ENCODE data around the gene ACTR5. TPM values are rescaled to one million over a fixed set of nuclear protein-coding genes. Genes with fewer than 3 reads are reported as not detected.

Gene ACTR5
- total RNA-seq, 1 donor from 2014 or later, result 13.7 TPM

GRCh38 chr20:38731738-38732113 is 16.5 kb upstream of the ACTR5 start:
- Mint-ChIP-seq H3K27me3 (peaks cover 86% of the 10 kb centered on the region), H3K4me3 (peak overlapping the region; percentile 20), H3K4me1 (peaks cover 49% of the 10 kb centered on the region), H3K9me3 (no peaks in the 10 kb centered on the region), H3K36me3 (ENCODE audit: low read depth) (no peaks in the 10 kb centered on the region), H3K27ac (no peak overlapping the region)
- DNase-seq, result no peak
- TF ChIP-seq, protein P1, sequence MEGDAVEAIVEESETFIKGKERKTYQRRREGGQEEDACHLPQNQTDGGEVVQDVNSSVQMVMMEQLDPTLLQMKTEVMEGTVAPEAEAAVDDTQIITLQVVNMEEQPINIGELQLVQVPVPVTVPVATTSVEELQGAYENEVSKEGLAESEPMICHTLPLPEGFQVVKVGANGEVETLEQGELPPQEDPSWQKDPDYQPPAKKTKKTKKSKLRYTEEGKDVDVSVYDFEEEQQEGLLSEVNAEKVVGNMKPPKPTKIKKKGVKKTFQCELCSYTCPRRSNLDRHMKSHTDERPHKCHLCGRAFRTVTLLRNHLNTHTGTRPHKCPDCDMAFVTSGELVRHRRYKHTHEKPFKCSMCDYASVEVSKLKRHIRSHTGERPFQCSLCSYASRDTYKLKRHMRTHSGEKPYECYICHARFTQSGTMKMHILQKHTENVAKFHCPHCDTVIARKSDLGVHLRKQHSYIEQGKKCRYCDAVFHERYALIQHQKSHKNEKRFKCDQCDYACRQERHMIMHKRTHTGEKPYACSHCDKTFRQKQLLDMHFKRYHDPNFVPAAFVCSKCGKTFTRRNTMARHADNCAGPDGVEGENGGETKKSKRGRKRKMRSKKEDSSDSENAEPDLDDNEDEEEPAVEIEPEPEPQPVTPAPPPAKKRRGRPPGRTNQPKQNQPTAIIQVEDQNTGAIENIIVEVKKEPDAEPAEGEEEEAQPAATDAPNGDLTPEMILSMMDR (IDR thresholded peaks at IDR 0.05), result peak; percentile 8
- ChIA-PET CTCF (interaction anchor here (0.6 to 1.8 kb wide), 3 partner anchors 17 to 477 kb away, joined by 4 to 8 read pairs (median 4); partner anchors contain the start of gene ACTR5), POLR2A (no interaction called here)
- no peak for ATAC-seq (ENCODE audit: low read depth)
- intact Hi-C loops (cut with micrococcal nuclease), result loop anchor here (1.0 to 5.0 kb wide), 5 partner anchors 17 to 161 kb away; partner anchors contain the start of genes ACTR5 and PPP1R16B

GRCh38 chr20:38732981-38733380 is 15.3 kb upstream of the ACTR5 start:
- no peaks in the 10 kb centered on the region for H3K36me3 Mint-ChIP-seq (ENCODE audit: low read depth)
- peaks cover 37% of the 10 kb centered on the region for H3K4me1 Mint-ChIP-seq
- TF ChIP-seq, protein P1 (IDR thresholded peaks at IDR 0.05), result no peak
- no peak for ATAC-seq (ENCODE audit: low read depth)
- ChIA-PET CTCF (interaction anchor here (1.1 to 1.8 kb wide), 3 partner anchors 16 to 160 kb away, joined by 4 to 8 read pairs (median 4); partner anchors contain the start of gene ACTR5), POLR2A (no interaction called here)
- no peak overlapping the region for H3K4me3 Mint-ChIP-seq
- H3K27me3 Mint-ChIP-seq, result peaks cover 78% of the 10 kb centered on the region
- intact Hi-C loops (cut with micrococcal nuclease), result loop anchor here (5.0 kb wide), 1 partner anchor 74 kb away; the partner anchor contains the start of gene PPP1R16B
- no peaks in the 10 kb centered on the region for H3K9me3 Mint-ChIP-seq
- H3K27ac Mint-ChIP-seq, result no peak overlapping the region
- DNase-seq, result no peak

- DNase-seq (no peak), ATAC-seq (ENCODE audit: low read depth) (no peak)
- Mint-ChIP-seq H3K27me3 (peaks cover 67% of the 10 kb centered on the region), H3K4me1 (peaks cover 15% of the 10 kb centered on the region), H3K4me3 (no peak overlapping the region), H3K36me3 (ENCODE audit: low read depth) (no peaks in the 10 kb centered on the region), H3K27ac (no peak overlapping the region), H3K9me3 (no peaks in the 10 kb centered on the region)
- POLR2A ChIA-PET, result no interaction called here
- CTCF ChIA-PET, result no interaction called here
- intact Hi-C loops (cut with micrococcal nuclease), result no loop called here
- TF ChIP-seq, protein P1 (IDR thresholded peaks at IDR 0.05), result no peak
Measured at GRCh38 chr20:38735172-38735571, 13.1 kb upstream of the ACTR5 start.

DNA sequence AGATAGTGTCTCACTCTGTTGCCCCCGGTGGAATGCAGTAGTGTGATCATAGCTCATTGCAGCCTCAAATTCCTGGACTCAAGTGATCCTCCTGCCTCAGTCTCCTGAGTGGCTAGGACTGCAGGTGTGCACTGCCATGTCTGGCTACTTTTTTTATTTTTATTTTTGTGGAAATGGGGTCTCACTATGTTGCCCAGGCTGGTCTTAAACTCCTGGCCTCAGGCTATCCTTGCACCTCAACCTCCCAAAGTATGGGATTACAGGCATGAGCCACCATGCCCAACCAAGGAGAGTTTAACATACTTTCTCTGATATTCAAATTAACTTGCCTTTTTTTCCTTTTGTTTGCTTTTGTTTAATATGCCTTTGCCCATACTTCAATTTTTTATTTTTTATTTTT is 10.4 kb upstream of the ACTR5 start:
- Mint-ChIP-seq H3K36me3 (ENCODE audit: low read depth) (no peaks in the 10 kb centered on the region), H3K27me3 (peaks cover 68% of the 10 kb centered on the region), H3K9me3 (no peaks in the 10 kb centered on the region), H3K4me1 (no peaks in the 10 kb centered on the region), H3K4me3 (no peak overlapping the region), H3K27ac (no peak overlapping the region)
- TF ChIP-seq, protein P1 (IDR thresholded peaks at IDR 0.05), result no peak
- ATAC-seq (ENCODE audit: low read depth), result no peak
- DNase-seq, result no peak
- intact Hi-C loops (cut with micrococcal nuclease), result no loop called here
- POLR2A ChIA-PET, result no interaction called here
- CTCF ChIA-PET, result no interaction called here

DNA sequence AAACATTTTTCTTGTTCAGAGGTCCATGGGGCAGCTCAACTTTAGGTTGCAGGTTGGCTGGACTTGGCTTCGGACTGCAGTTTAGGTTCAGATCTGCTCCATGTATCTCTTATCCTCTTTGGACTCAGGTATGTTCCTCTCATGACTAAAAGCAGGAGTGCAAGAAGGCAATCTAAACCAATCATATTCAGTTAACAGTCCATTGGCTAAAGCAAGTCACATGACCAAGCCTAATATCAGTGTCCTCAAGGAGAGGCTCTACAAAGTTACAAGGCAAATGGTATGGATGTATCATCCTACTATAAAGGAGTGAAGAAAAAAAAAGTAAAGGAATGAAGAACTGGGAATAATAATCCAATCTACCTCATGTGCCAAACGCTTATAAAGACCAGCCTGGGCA is 2.5 kb upstream of the ACTR5 start:
- H3K4me3 Mint-ChIP-seq, result no peak overlapping the region

More for the DNA sequence above, 2.5 kb upstream of the ACTR5 start:
- intact Hi-C loops (cut with micrococcal nuclease), result loop anchor here (5.0 kb wide), 1 partner anchor 298 kb away; no protein-coding TSS in a partner anchor
- TF ChIP-seq, protein P1 (IDR thresholded peaks at IDR 0.05), result no peak
- no peak for DNase-seq
- ChIA-PET CTCF (no interaction called here), POLR2A (no interaction called here)
- no peak overlapping the region for H3K27ac Mint-ChIP-seq
- ATAC-seq (ENCODE audit: low read depth), result no peak
- H3K36me3 Mint-ChIP-seq (ENCODE audit: low read depth), result peaks cover 8% of the 10 kb centered on the region
- H3K27me3 Mint-ChIP-seq, result peaks cover 28% of the 10 kb centered on the region
- no peaks in the 10 kb centered on the region for H3K9me3 Mint-ChIP-seq
- peaks cover 24% of the 10 kb centered on the region for H3K4me1 Mint-ChIP-seq

Data from activated B cell treated with CpG ODN at 0.5 μM for 24 hours (primary cell).